ENCODE measurements around the gene ADGRD2.

The ADGRD2 gene

GRCh38 chr9:124450241-124450924 is at the start of gene ADGRD2:
ADGRD2 (plus strand) TSS chr9:124450451; CDS start chr9:124451667, 1,216 bp downstream.
- 0 out of 2 replicates have a peak, but pooled peaks have one; percentile 19 for TF ChIP-seq L3MBTL2 (conservative IDR thresholded peaks at IDR 0.05)
- no peak for TF ChIP-seq HDGF (IDR thresholded peaks at IDR 0.05; ENCODE audit: borderline replicate concordance)
- POLR2A ChIA-PET = no interaction called here
- DNase-seq (ENCODE audit: extremely low spot score) = peak; percentile 73
- CTCF ChIA-PET = no interaction called here

- TF ChIP-seq ZNF384 (IDR thresholded peaks at IDR 0.05) (no peak), FOXM1 (IDR thresholded peaks at IDR 0.05; ENCODE audit: borderline replicate concordance) (no peak), FOXK2 (IDR thresholded peaks at IDR 0.05) (no peak), BHLHE40 (IDR thresholded peaks at IDR 0.05; ENCODE audit: borderline replicate concordance) (no peak), LEF1 (IDR thresholded peaks at IDR 0.05; ENCODE audit: borderline replicate concordance) (no peak), SUZ12 (IDR thresholded peaks at IDR 0.05) (no peak), PKNOX1 (IDR thresholded peaks at IDR 0.05) (no peak), FOXA1 (IDR thresholded peaks at IDR 0.05) (no peak), ARNT (IDR thresholded peaks at IDR 0.05) (no peak), HDGF (IDR thresholded peaks at IDR 0.05; ENCODE audit: borderline replicate concordance) (no peak), TARDBP (IDR thresholded peaks at IDR 0.05) (no peak), NFRKB (IDR thresholded peaks at IDR 0.05) (no peak), CTBP1 (IDR thresholded peaks at IDR 0.05; ENCODE audit: borderline replicate concordance) (no peak), ELF4 (IDR thresholded peaks at IDR 0.05) (no peak), L3MBTL2 (conservative IDR thresholded peaks at IDR 0.05) (no peak)
- DNase-seq (ENCODE audit: extremely low spot score) = no peak
- ChIA-PET POLR2A (no interaction called here), CTCF (no interaction called here)
Measured at GRCh38 chr9:124403246-124403645, 47.0 kb upstream of the ADGRD2 start.

GRCh38 chr9:124409410-124409809 is 40.8 kb upstream of the ADGRD2 start:
- TF ChIP-seq LEF1 (IDR thresholded peaks at IDR 0.05; ENCODE audit: borderline replicate concordance) = no peak
- TF ChIP-seq CTBP1 (IDR thresholded peaks at IDR 0.05; ENCODE audit: borderline replicate concordance) = no peak
- TF ChIP-seq ZNF384 (IDR thresholded peaks at IDR 0.05) = no peak
- TF ChIP-seq L3MBTL2 (conservative IDR thresholded peaks at IDR 0.05) = no peak
- no peak for TF ChIP-seq TARDBP (IDR thresholded peaks at IDR 0.05)
- TF ChIP-seq ELF4 (IDR thresholded peaks at IDR 0.05) = no peak
- TF ChIP-seq NFRKB (IDR thresholded peaks at IDR 0.05) = no peak
- no peak for TF ChIP-seq SP1 (IDR thresholded peaks at IDR 0.05)
- CTCF ChIA-PET = interaction anchor here (1.6 kb wide), 1 partner anchor 14 kb away, joined by 5 read pairs; no protein-coding TSS in a partner anchor
- no peak for DNase-seq (ENCODE audit: extremely low spot score)
- POLR2A ChIA-PET = no interaction called here

- no peak for DNase-seq (ENCODE audit: extremely low spot score)
- TF ChIP-seq SUZ12 (IDR thresholded peaks at IDR 0.05) = no peak
- TF ChIP-seq ARNT (IDR thresholded peaks at IDR 0.05) = no peak
- no peak for TF ChIP-seq LEF1 (IDR thresholded peaks at IDR 0.05; ENCODE audit: borderline replicate concordance)
- no peak for TF ChIP-seq HDGF (IDR thresholded peaks at IDR 0.05; ENCODE audit: borderline replicate concordance)
- no peak for TF ChIP-seq FOXM1 (IDR thresholded peaks at IDR 0.05; ENCODE audit: borderline replicate concordance)
- TF ChIP-seq BHLHE40 (IDR thresholded peaks at IDR 0.05; ENCODE audit: borderline replicate concordance) = no peak
- no peak for TF ChIP-seq FOXA1 (IDR thresholded peaks at IDR 0.05)
- TF ChIP-seq TARDBP (IDR thresholded peaks at IDR 0.05) = no peak
- TF ChIP-seq CTBP1 (IDR thresholded peaks at IDR 0.05; ENCODE audit: borderline replicate concordance) = no peak
- no peak for TF ChIP-seq SP1 (IDR thresholded peaks at IDR 0.05)
- TF ChIP-seq ZNF384 (IDR thresholded peaks at IDR 0.05) = no peak
- TF ChIP-seq L3MBTL2 (conservative IDR thresholded peaks at IDR 0.05) = no peak
- TF ChIP-seq ELF4 (IDR thresholded peaks at IDR 0.05) = no peak
- TF ChIP-seq FOXK2 (IDR thresholded peaks at IDR 0.05) = no peak
- TF ChIP-seq NFRKB (IDR thresholded peaks at IDR 0.05) = no peak
- TF ChIP-seq PKNOX1 (IDR thresholded peaks at IDR 0.05) = no peak
- CTCF ChIA-PET = interaction anchor here (0.7 to 1.6 kb wide), 6 partner anchors 9 to 358 kb away, joined by 3 to 7 read pairs (median 4); no protein-coding TSS in a partner anchor
- POLR2A ChIA-PET = interaction anchor here (0.7 kb wide), 1 partner anchor 121 kb away, joined by 4 read pairs; no protein-coding TSS in a partner anchor
Measured at GRCh38 chr9:124410321-124410913, 39.8 kb upstream of the ADGRD2 start.

GRCh38 chr9:124411514-124412227 is 38.6 kb upstream of the ADGRD2 start:
- TF ChIP-seq ARNT (IDR thresholded peaks at IDR 0.05) (no peak), FOXM1 (IDR thresholded peaks at IDR 0.05; ENCODE audit: borderline replicate concordance) (no peak)
- ChIA-PET CTCF (interaction anchor here (0.7 kb wide), 1 partner anchor 19 kb away, joined by 4 read pairs; no protein-coding TSS in a partner anchor), POLR2A (no interaction called here)
- no peak for DNase-seq (ENCODE audit: extremely low spot score)

- TF ChIP-seq PKNOX1 (IDR thresholded peaks at IDR 0.05) (no peak), LEF1 (IDR thresholded peaks at IDR 0.05; ENCODE audit: borderline replicate concordance) (no peak), SUZ12 (IDR thresholded peaks at IDR 0.05) (no peak), L3MBTL2 (conservative IDR thresholded peaks at IDR 0.05) (no peak), CTBP1 (IDR thresholded peaks at IDR 0.05; ENCODE audit: borderline replicate concordance) (no peak), FOXK2 (IDR thresholded peaks at IDR 0.05) (no peak), FOXA1 (IDR thresholded peaks at IDR 0.05) (no peak)
- ChIA-PET POLR2A (no interaction called here), CTCF (interaction anchor here (0.7 kb wide), 1 partner anchor 19 kb away, joined by 4 read pairs; no protein-coding TSS in a partner anchor)
- DNase-seq (ENCODE audit: extremely low spot score) = no peak
Measured at GRCh38 chr9:124412228-124412575, 38.0 kb upstream of the ADGRD2 start.
